Fibroblast of lung (primary cell): ENCODE measurements around the gene ACVR2B.

ENCODE experiments used
- EZH2 ChIP-seq: IDR thresholded peaks from 2 replicates; pipeline ENCODE4 v1.5.1; 2012; ENCODE audit warnings: low read length, control low read depth, mild to moderate bottlenecking; ENCODE audit errors: missing control alignments
- TF ChIP-seq, protein P1 (sequence below), 2 donors: IDR thresholded peaks in 1 of 2; conservative IDR thresholded peaks in 1 of 2; 1 replicate in 1 of 2; 2 replicates in 1 of 2; pipeline ENCODE4 v1.5.1; 2011 to 2012; ENCODE audit warnings: low read length in 2 of 2, control low read depth in 1 of 2, inconsistent platforms in 1 of 2, low read depth in 1 of 2, mild to moderate bottlenecking in 1 of 2

DNA sequence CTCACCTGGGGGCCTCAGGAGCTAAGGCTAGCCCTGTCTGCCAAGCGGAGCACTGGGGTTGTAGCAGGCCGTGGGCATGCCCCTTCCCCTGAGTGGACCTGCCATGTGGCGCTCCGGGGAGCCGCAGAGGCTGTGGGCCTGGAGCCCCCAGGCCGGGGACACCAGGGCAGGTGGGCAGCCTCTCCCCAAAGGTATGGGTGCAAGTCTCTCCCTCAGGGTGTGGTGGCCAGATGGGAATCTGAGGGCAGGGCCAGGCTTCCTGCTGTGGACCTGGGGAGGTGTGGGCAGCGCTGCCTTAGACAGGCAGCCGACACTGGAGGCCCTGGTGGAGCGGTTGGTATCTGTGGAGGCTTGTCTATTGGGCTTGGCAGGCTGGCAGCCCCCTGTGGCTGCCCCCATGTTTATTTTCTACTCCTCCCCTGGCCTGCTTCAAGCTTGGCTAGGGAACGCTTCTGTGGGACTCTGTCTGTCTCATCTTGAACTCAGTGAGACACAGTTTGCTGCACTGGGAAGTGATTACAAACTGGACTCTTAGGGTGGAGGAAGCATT, 5.9 kb downstream of the ACVR2B start:
- TF ChIP-seq EZH2, result no peak
- TF ChIP-seq, protein P1, sequence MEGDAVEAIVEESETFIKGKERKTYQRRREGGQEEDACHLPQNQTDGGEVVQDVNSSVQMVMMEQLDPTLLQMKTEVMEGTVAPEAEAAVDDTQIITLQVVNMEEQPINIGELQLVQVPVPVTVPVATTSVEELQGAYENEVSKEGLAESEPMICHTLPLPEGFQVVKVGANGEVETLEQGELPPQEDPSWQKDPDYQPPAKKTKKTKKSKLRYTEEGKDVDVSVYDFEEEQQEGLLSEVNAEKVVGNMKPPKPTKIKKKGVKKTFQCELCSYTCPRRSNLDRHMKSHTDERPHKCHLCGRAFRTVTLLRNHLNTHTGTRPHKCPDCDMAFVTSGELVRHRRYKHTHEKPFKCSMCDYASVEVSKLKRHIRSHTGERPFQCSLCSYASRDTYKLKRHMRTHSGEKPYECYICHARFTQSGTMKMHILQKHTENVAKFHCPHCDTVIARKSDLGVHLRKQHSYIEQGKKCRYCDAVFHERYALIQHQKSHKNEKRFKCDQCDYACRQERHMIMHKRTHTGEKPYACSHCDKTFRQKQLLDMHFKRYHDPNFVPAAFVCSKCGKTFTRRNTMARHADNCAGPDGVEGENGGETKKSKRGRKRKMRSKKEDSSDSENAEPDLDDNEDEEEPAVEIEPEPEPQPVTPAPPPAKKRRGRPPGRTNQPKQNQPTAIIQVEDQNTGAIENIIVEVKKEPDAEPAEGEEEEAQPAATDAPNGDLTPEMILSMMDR (conservative IDR thresholded peaks at IDR 0.05 in 1 of 2, IDR thresholded peaks at IDR 0.05 in 1 of 2; ENCODE audit: low read depth in 1 of 2, low read length in 2 of 2), result no peak
